Astrocyte of the spinal cord (primary cell): ENCODE measurements around the gene HSD17B13.
"Not testable (repeated sequence)": the region's sequence is repeated elsewhere in the genome, so short reads cannot be mapped to it uniquely, and the experiment has no call there.

Source experiments
- DNase-seq: peaks from one replicate; pipeline ENCODE4 v3.0.0; 2011; ENCODE audit warnings: low read depth, low spot score
- H3K4me3 ChIP-seq: 2 replicates; pipeline ENCODE4 v1.5.1; 2011; ENCODE audit warnings: low read depth, mild to moderate bottlenecking, low read length, moderate library complexity
- CTCF ChIP-seq: IDR thresholded peaks from 2 replicates; pipeline ENCODE4 v1.5.1; 2012; ENCODE audit warnings: low read depth, mild to moderate bottlenecking, low read length, inconsistent platforms
- in situ Hi-C: cut with HindIII; loops from 2 replicates; pipeline ENCODE4 v1.10.0; 2017; ENCODE audit warnings: low sequenced_read_pairs

HSD17B13 gene

GRCh38 chr4:87306056-87306455, 16.6 kb downstream of the HSD17B13 start:
- no peak for TF ChIP-seq CTCF
- H3K4me3 ChIP-seq: no peak overlapping the region
- in situ Hi-C loops: no loop called here
- no peak for DNase-seq

GRCh38 chr4:87305562-87305961, 17.1 kb downstream of the HSD17B13 start:
- in situ Hi-C loops: no loop called here
- DNase-seq: no peak
- no peak for TF ChIP-seq CTCF
- H3K4me3 ChIP-seq: no peak overlapping the region

- H3K4me3 ChIP-seq: no peak overlapping the region
- peak; percentile 32 for DNase-seq
- in situ Hi-C loops: no loop called here
- no peak for TF ChIP-seq CTCF
Measured at GRCh38 chr4:87304745-87305432, 17.8 kb downstream of the HSD17B13 start.

GRCh38 chr4:87299898-87300297, 22.8 kb downstream of the HSD17B13 start:
- no peak overlapping the region for H3K4me3 ChIP-seq
- TF ChIP-seq CTCF: no peak
- DNase-seq: no peak
- in situ Hi-C loops: no loop called here

GRCh38 chr4:87298362-87298761, 24.3 kb downstream of the HSD17B13 start:
- in situ Hi-C loops: no loop called here
- no peak for DNase-seq
- no peak for TF ChIP-seq CTCF
- no peak overlapping the region for H3K4me3 ChIP-seq

- H3K4me3 ChIP-seq, DNase-seq, in situ Hi-C loops: not testable (repeated sequence)
Measured at GRCh38 chr4:87294911-87295310, 27.8 kb downstream of the HSD17B13 start.

GRCh38 chr4:87293889-87294288, 28.8 kb downstream of the HSD17B13 start:
- in situ Hi-C loops, DNase-seq, H3K4me3 ChIP-seq: not testable (repeated sequence)

GRCh38 chr4:87286970-87287369, 35.7 kb downstream of the HSD17B13 start:
- in situ Hi-C loops: no loop called here
- TF ChIP-seq CTCF: no peak
- H3K4me3 ChIP-seq: no peak overlapping the region
- no peak for DNase-seq

GRCh38 chr4:87284268-87284667, 38.4 kb downstream of the HSD17B13 start:
- in situ Hi-C loops, DNase-seq, H3K4me3 ChIP-seq: not testable (repeated sequence)
